HCT116 (cell line): ENCODE results near the gene TAS2R5. TPM values are rescaled to one million over a fixed set of nuclear protein-coding genes. Genes with fewer than 3 reads are reported as not detected.

Experiments
- ATAC-seq: fragments of 200-7000 bp; cut with Tn5 transposase; 2 replicates; pipeline ENCODE4 v1.9.1; 2020; ENCODE audit warnings: mild to moderate bottlenecking, moderate library complexity
- BruUV-seq: library from RNA; stranded (reverse); fragments of 400-500 nt; replicated peaks from 2 replicates; lab custom pipeline; 2021; lab: Mats Ljungman, UMichigan
- CTCF ChIA-PET: fragments of 300-600 bp; sonication (Branson Sonifier 250); formaldehyde crosslinking; loops from one replicate; lab custom pipeline; 2021; ENCODE audit warnings: antibody characterized with exemption; lab: Charles Lee
- POLR2A ChIA-PET: fragments of 300-600, 350-600 bp; sonication (Branson Sonifier 250); formaldehyde crosslinking; loops from one replicate; lab custom pipeline; 2021; ENCODE audit warnings: antibody characterized with exemption; lab: Charles Lee
- RAD21 ChIA-PET, 2 experiments: fragments of 300-600 bp; sonication (Branson Sonifier 250); formaldehyde crosslinking; loops; one replicate each; lab custom pipeline; 2023; ENCODE audit warnings: low total read pairs in 2 of 2; ENCODE audit not compliant: uncharacterized antibody in 2 of 2, unreplicated experiment in 2 of 2, low non-redundant PET in 1 of 2; lab: Charles Lee
- DNase-seq: peaks from one replicate; pipeline ENCODE4 v3.0.0-alpha.2; 2010; ENCODE audit warnings: low read depth, low spot score
- H2AFZ ChIP-seq: fragments of 200-600 bp; shearing (Covaris generic), sonication (generic); 2 replicates; pipeline ENCODE4 v1.6.1; 2017; ENCODE audit warnings: low read depth, mixed run types, mixed read lengths, antibody characterized with exemption, low read length; ENCODE audit not compliant: poor library complexity, severe bottlenecking
- H3K27ac ChIP-seq: 2 replicates; pipeline ENCODE4 v1.5.1; 2012; ENCODE audit warnings: low read depth, low read length
- H3K27me3 ChIP-seq: fragments of 200-600 bp; sonication (generic); 2 replicates; pipeline ENCODE4 v1.6.1; 2016; ENCODE audit warnings: mixed run types, low read length, mixed read lengths; ENCODE audit not compliant: insufficient read depth
- H3K36me3 ChIP-seq, 2 experiments: fragments of 200-500 bp in 1 of 2; fragments of 200-600 bp in 1 of 2; sonication (Bioruptor generic) in 1 of 2; sonication (generic) in 1 of 2; 2 replicates each; pipeline versions ENCODE4 v1.5.1 to v1.6.1; 2014 to 2016; ENCODE audit warnings: low read length in 2 of 2, inconsistent platforms in 1 of 2, mixed read lengths in 1 of 2, mixed run types in 1 of 2; ENCODE audit not compliant: insufficient read depth in 2 of 2, control insufficient read depth in 1 of 2
- H3K4me1 ChIP-seq, 2 experiments: fragments of 200-600 bp in 1 of 2; sonication (generic) in 1 of 2; 2 replicates each; pipeline versions ENCODE4 v1.5.1 to v1.6.1; 2012 to 2017; ENCODE audit warnings: low read length in 2 of 2, inconsistent platforms in 1 of 2, mild to moderate bottlenecking in 1 of 2, mixed read lengths in 1 of 2, mixed run types in 1 of 2, moderate library complexity in 1 of 2; ENCODE audit not compliant: insufficient read depth in 2 of 2, control insufficient read depth in 1 of 2
- H3K4me2 ChIP-seq: fragments of 200-600 bp; sonication (generic); 2 replicates; pipeline ENCODE4 v1.6.1; 2017; ENCODE audit warnings: mixed run types, low read length, mixed read lengths
- H3K4me3 ChIP-seq, 2 experiments: fragments of 200-600 bp in 1 of 2; sonication (generic) in 1 of 2; replicated peaks in 1 of 2; 2 replicates each; pipeline ENCODE4 v1.5.1; 2011 to 2016; ENCODE audit warnings: low read length in 2 of 2, control low read depth in 1 of 2, low read depth in 1 of 2, mild to moderate bottlenecking in 1 of 2, mixed read lengths in 1 of 2, mixed run types in 1 of 2
- H3K79me2 ChIP-seq: fragments of 200-600 bp; sonication (generic); 2 replicates; pipeline ENCODE4 v1.6.1; 2017; ENCODE audit warnings: mild to moderate bottlenecking, mixed run types, low read length, moderate library complexity, mixed read lengths; ENCODE audit not compliant: insufficient read depth
- H3K9ac ChIP-seq: fragments of 200-600 bp; sonication (generic); 2 replicates; pipeline ENCODE4 v1.6.1; 2016; ENCODE audit warnings: low read length, mixed read lengths
- H3K9me2 ChIP-seq: fragments of 200-600 bp; sonication (generic), shearing (Covaris generic); 2 replicates; pipeline ENCODE4 v1.6.1; 2017; ENCODE audit warnings: mixed run types, mild to moderate bottlenecking, moderate library complexity; ENCODE audit not compliant: insufficient read depth
- H3K9me3 ChIP-seq, 2 experiments: fragments of 200-500 bp in 1 of 2; fragments of 200-600 bp in 1 of 2; sonication (Bioruptor generic) in 1 of 2; sonication (generic) in 1 of 2; 2 replicates each; pipeline ENCODE4 v1.6.1; 2014 to 2017; ENCODE audit warnings: low read length in 2 of 2, mixed read lengths in 2 of 2, inconsistent platforms in 1 of 2, low read depth in 1 of 2, mild to moderate bottlenecking in 1 of 2, mixed run types in 1 of 2, moderate library complexity in 1 of 2; ENCODE audit not compliant: control insufficient read depth in 1 of 2, insufficient read depth in 1 of 2
- H4K20me1 ChIP-seq: fragments of 200-600 bp; sonication (generic), shearing (Covaris generic); 2 replicates; pipeline ENCODE4 v1.6.1; 2017; ENCODE audit warnings: mixed run types, mild to moderate bottlenecking, moderate library complexity; ENCODE audit not compliant: insufficient read depth
- CBX3 ChIP-seq: IDR thresholded peaks from 2 replicates; pipeline ENCODE4 v1.6.1; 2012; ENCODE audit warnings: low read depth
- CEBPB ChIP-seq: IDR thresholded peaks from 2 replicates; pipeline ENCODE4 v1.6.1; 2012; ENCODE audit warnings: low read depth
- EGR1 ChIP-seq: IDR thresholded peaks from 2 replicates; pipeline ENCODE4 v1.6.1; 2012; ENCODE audit warnings: low read depth
- POLR2AphosphoS5 ChIP-seq: IDR thresholded peaks from 2 replicates; pipeline ENCODE4 v1.6.1; 2011; ENCODE audit warnings: mild to moderate bottlenecking, low read depth, low read length, moderate library complexity
- TCF7L2 ChIP-seq: IDR thresholded peaks from 2 replicates; pipeline ENCODE4 v1.7.0; 2011; ENCODE audit warnings: borderline replicate concordance, inconsistent platforms; ENCODE audit not compliant: insufficient read depth, insufficient read length; ENCODE audit errors: extremely low read depth
- ZNF274 ChIP-seq: fragments of 200-500 bp; sonication (Bioruptor generic); IDR thresholded peaks from 2 replicates; pipeline ENCODE4 v1.6.1; 2014; ENCODE audit warnings: mild to moderate bottlenecking, low read depth, low read length, inconsistent platforms
- intact Hi-C: fragments of 100-400 bp; cut with micrococcal nuclease; formaldehyde crosslinking; loops from 2 replicates; pipeline ENCODE4 v1.10.0; 2022
- total RNA-seq: library from RNA; stranded (reverse); gene quantifications from one replicate; pipeline ENCODE4 v1.2.1, GENCODE V29; 2021; ENCODE audit not compliant: unreplicated experiment
- TF ChIP-seq, protein P1 (sequence below): IDR thresholded peaks from 2 replicates; pipeline ENCODE4 v1.6.1; 2012
- TF ChIP-seq, protein P2 (sequence below), 3 experiments: fragments of 200-600 bp in 1 of 3; sonication (generic) in 1 of 3; IDR thresholded peaks in 2 of 3; conservative IDR thresholded peaks in 1 of 3; 2 replicates each; pipeline ENCODE4 v1.5.1; 2012 to 2017; ENCODE audit warnings: low read depth in 2 of 3, low read length in 2 of 3, antibody characterized with exemption in 1 of 3, borderline replicate concordance in 1 of 3, control low read depth in 1 of 3, mild to moderate bottlenecking in 1 of 3, mixed read lengths in 1 of 3, mixed run types in 1 of 3, moderate library complexity in 1 of 3; ENCODE audit not compliant: insufficient read depth in 1 of 3

Gene TAS2R5
- total RNA-seq, 1 experiment from 2014 or later = 1.7 TPM

DNA sequence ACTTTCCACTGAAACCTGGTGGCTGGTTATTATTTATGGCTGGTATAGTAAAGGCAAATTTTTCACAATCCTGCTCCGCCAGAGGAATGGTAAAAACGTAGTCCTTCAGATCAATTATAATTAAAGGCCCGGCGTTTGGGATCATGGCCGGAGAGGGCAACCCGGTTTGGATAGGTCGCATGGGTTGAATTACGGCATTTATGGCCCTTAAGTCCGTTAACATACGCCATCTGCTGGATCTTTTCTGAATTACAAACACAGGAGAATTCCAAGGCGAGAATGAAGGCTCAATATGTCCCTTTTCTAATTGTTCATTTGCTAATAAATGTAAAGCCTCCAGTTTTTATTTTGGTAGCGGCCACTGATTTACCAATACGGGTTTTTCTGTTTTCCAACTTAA lies 37.4 kb upstream of the TAS2R5 start:
- ChIA-PET CTCF (no interaction called here), POLR2A (no interaction called here), RAD21 (no interaction called here)
- peaks cover 46 to 67% of the 10 kb centered on the region in 2 experiments for H3K36me3 ChIP-seq
- ATAC-seq (no peak), DNase-seq (no peak)
- peaks cover 3 to 12% of the 10 kb centered on the region in 2 experiments; a peak in 2 of 4 replicates for H3K9me3 ChIP-seq
- no peak overlapping the region for H2AFZ ChIP-seq
- BruUV-seq = no TSS peak
- H3K4me2 ChIP-seq = no peak overlapping the region
- no peak overlapping the region for H3K9ac ChIP-seq
- no peak overlapping the region for H3K27ac ChIP-seq
- H3K27me3 ChIP-seq = no peaks in the 10 kb centered on the region
- H3K4me3 ChIP-seq = no peak overlapping the region
- H3K9me2 ChIP-seq = no peaks in the 10 kb centered on the region
- no peaks in the 10 kb centered on the region for H3K4me1 ChIP-seq
- H3K79me2 ChIP-seq = peaks cover 34% of the 10 kb centered on the region
- intact Hi-C loops = no loop called here
- no peaks in the 10 kb centered on the region for H4K20me1 ChIP-seq
- TF ChIP-seq EGR1 = no peak
- no peak for TF ChIP-seq CEBPB
- TF ChIP-seq POLR2AphosphoS5 = no peak
- TF ChIP-seq CBX3 = no peak
- TF ChIP-seq, protein P1, sequence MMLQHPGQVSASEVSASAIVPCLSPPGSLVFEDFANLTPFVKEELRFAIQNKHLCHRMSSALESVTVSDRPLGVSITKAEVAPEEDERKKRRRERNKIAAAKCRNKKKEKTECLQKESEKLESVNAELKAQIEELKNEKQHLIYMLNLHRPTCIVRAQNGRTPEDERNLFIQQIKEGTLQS = no peak
- no peak for TF ChIP-seq TCF7L2
- TF ChIP-seq, protein P2, sequence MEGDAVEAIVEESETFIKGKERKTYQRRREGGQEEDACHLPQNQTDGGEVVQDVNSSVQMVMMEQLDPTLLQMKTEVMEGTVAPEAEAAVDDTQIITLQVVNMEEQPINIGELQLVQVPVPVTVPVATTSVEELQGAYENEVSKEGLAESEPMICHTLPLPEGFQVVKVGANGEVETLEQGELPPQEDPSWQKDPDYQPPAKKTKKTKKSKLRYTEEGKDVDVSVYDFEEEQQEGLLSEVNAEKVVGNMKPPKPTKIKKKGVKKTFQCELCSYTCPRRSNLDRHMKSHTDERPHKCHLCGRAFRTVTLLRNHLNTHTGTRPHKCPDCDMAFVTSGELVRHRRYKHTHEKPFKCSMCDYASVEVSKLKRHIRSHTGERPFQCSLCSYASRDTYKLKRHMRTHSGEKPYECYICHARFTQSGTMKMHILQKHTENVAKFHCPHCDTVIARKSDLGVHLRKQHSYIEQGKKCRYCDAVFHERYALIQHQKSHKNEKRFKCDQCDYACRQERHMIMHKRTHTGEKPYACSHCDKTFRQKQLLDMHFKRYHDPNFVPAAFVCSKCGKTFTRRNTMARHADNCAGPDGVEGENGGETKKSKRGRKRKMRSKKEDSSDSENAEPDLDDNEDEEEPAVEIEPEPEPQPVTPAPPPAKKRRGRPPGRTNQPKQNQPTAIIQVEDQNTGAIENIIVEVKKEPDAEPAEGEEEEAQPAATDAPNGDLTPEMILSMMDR (IDR thresholded peaks at IDR 0.05 in 2 of 3, conservative IDR thresholded peaks at IDR 0.05 in 1 of 3; ENCODE audit: borderline replicate concordance in 1 of 3, insufficient read depth in 1 of 3, low read depth in 2 of 3, low read length in 2 of 3) = peak in 2 of 3 experiments; percentile 43 to 61; a peak in 4 of 6 replicates
- no peak for TF ChIP-seq ZNF274
